GM21447 (cell line): ENCODE results near the gene OCLN.
"Not testable (repeated sequence)": the region's sequence is repeated elsewhere in the genome, so short reads cannot be mapped to it uniquely, and the experiment has no call there.

Experiments used
- ATAC-seq: cut with Tn5 transposase; IDR thresholded peaks from one replicate; pipeline ENCODE4 v1.9.1; 2021; ENCODE audit not compliant: unreplicated experiment

OCLN gene

DNA sequence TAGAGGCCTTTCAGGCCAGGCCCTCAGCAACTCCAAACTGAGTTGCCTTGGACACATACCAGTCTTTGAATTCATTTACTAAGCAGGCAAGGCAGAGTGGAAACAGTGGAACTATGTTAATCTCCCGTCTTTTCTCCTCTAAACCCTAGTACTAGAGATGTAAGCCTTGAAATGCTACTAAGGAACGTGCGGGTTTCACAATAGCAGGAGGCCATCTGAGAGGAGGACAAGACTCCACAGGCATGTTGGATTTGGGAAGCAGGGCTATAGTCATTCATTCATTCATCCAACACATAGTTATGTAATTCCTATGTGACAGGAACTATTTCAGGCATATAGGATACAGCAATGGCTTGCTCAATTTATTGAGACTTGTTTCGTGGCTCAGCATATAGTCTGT, 3.3 kb upstream of the OCLN start:
- no peak for ATAC-seq

DNA sequence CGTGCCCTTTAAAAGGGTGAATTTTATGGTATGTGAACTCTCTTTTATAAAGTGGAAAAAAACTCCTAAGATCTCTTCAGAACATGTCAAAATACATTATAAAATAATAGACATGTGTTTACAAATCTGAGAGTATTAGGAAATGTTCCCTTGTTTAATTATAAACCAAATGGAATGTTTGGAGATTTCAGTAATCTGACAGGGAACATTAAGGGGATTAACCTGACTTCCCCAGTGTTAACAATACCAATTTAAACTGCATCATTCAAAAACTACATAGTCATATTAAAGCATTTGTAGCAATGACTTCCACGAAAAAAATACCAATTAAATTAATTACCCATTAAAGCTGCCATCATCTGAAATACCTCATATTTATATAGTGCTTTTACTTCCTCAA, 1.6 kb upstream of the OCLN start:
- ATAC-seq = no peak

DNA sequence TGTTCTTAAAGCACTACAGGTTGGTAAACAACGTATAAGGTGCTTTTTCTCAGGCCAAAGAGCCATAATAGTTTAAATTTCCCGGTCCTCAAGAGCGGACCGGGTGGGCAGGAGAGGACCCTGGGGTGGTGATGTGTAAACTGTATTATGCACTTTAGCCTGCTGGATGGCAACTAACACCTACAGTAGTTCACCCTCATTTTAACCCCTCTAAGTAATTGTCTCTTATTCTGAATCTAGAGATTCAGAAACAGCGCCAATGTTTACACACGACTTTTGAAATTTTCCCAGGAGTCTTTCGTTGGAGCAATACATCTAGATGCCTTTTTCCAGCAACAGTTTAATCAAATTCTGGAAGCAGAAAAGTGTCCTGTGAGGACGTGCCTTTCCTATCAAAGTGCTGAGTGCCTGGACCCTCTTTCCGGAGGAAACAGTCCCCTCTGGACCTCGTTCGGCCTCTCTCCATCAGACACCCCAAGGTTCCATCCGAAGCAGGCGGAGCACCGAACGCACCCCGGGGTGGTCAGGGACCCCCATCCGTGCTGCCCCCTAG, 676 bp upstream of the OCLN start:
- no peak for ATAC-seq

- no peak for ATAC-seq
These were observed 369 bp downstream of the OCLN start for GRCh38 chr5:69492923-69493395.

GRCh38 chr5:69493396-69494133, 975 bp downstream of the OCLN start:
- no peak for ATAC-seq

GRCh38 chr5:69494452-69494851, 1.9 kb downstream of the OCLN start:
- no peak for ATAC-seq

GRCh38 chr5:69497006-69497520, 4.5 kb downstream of the OCLN start:
- ATAC-seq = no peak

- ATAC-seq = no peak
These were observed 5.8 kb downstream of the OCLN start for GRCh38 chr5:69498384-69498783.

DNA sequence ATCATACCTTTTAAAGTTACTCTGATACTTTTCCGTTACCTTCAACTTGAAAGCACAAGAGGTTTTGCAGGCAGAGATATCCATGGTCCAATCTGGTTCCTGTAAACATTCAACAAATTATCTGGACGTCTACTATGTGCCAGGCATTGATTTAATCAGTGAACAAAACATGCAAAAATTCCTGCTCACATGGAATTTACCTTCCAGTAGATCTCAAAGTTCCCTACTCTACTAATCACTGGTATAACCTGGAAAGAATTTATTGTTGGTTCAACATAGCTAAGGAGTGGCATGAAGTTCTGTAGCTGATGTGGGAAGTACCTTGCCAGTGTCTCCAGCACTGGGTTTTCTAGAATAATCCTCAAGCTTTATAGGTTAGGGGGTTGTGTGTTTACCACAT, 9.8 kb downstream of the OCLN start:
- ATAC-seq = no peak

DNA sequence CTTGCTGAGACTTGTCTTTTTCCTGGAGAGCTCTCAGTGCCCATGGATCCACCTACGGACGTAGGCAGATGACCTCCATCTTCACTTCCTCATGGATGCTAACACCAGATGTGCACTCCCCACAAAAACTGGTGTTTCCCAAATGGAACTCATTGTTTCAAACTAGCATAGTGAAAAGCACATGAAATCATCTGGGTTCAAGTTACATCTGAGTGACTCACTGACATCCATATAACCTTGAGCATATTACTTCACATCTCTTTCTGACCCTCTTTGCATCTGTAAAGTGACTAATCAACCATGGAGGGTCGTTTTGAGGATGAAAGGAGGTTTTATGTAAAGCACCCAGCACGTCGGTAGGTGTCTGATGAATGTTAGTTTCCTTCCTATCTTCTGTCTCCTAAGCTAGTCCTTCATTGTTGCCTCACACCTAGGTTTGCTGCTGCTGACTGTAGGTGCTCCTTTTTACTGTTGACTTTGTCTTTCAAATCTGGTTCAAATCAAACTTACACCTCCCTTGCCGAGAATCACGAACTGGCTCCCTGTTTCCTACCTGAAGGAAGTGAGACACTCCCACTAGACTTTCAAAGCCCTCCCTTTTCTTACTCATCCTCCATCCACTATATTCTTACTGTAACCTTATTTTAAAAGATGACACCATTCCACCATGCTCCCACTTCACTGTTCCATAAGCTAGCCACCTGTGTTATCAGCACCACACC, 10.3 kb downstream of the OCLN start:
- no peak for ATAC-seq

DNA sequence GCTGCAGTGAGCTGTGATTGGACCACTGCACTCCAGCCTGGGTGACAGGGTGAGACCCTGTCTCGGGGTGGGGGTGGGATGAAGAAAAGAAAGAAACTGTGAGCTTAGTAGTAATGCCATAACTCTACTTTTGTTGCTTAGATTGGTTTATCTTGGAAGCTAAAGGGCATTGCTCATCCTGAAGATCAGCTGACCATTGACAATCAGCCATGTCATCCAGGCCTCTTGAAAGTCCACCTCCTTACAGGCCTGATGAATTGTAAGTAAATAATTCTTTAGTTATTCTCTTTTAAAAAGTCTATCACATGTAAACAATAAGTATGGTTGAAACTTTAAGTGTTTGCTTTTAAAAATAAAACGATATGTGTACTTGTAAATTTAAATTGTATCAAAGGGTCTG, 11.4 kb downstream of the OCLN start:
- ATAC-seq = no peak

- no peak for ATAC-seq
These were observed 12.7 kb downstream of the OCLN start for GRCh38 chr5:69505306-69505705.

- no peak for ATAC-seq
These were observed 16.6 kb downstream of the OCLN start for GRCh38 chr5:69509212-69509611.

GRCh38 chr5:69510694-69511093, 18.1 kb downstream of the OCLN start:
- ATAC-seq = no peak

- ATAC-seq = no peak
These were observed 20.2 kb downstream of the OCLN start for GRCh38 chr5:69512740-69513260.

DNA sequence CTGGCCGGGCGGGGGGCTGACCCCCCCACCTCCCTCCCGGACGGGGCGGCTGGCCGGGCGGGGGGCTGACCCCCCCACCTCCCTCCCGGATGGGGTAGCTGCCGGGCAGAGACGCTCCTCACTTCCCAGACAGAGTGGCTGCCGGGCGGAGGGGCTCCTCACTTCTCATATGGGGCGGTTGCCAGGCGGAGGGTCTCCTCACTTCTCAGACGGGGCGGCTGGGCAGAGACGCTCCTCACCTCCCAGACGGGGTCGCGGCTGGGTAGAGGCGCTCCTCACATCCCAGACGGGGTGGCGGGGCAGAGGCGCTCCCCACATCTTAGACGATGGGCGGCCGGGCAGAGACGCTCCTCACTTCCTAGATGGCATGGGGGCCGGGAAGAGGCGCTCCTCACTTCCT, 23.0 kb downstream of the OCLN start:
- ATAC-seq = not testable (repeated sequence)

- no peak for ATAC-seq
These were observed 24.2 kb downstream of the OCLN start for GRCh38 chr5:69516769-69517168.

GRCh38 chr5:69517763-69518212, 25.2 kb downstream of the OCLN start:
- ATAC-seq = no peak

DNA sequence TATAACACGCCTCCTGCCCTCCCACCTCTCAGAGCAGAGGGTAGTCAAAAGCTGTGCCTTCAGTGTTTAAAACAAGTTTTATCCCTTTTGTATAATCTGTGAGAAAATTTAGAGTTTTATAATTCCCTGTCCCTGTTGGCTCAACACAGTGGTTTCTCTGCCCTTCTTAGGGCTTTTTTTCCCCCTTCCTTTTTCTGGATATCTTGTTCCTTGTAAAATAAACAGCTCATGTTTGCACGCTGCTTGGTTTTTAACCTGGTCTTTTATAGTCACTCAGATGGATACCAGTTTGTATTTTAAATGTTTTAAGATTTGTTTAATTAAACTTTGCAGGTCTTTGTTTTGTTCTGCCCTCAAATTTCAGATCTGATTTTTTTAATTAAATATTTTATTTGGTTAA, 26.7 kb downstream of the OCLN start:
- ATAC-seq = no peak

GRCh38 chr5:69522035-69522434, 29.4 kb downstream of the OCLN start:
- ATAC-seq = no peak

- ATAC-seq = no peak
These were observed 32.9 kb downstream of the OCLN start for GRCh38 chr5:69525490-69525889.

DNA sequence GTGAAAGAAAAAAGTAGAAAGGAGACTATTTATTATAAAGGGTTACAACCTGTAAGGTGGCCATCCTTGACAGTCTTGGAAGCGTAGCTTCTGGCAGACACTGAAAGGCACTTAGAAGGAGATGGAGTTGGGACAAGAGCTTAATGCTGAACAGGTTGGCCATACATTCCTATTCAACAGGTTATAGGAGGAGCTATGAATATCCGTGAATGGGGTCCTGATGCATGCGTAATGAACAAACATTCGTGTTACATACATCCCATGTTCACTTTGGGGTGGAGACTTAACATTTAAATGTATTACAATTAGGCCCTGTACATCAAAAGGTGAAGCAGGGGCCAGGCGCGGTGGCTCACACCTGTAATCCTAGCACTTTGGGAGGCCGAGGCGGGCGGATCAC, 34.1 kb downstream of the OCLN start:
- no peak for ATAC-seq
